ENCODE measurements around the gene PAIP2. TPM values are rescaled to one million over a fixed set of nuclear protein-coding genes. Genes with fewer than 3 reads are reported as not detected.

Gene PAIP2
- total RNA-seq, 1 experiment from 2014 or later: 79.4 TPM

DNA sequence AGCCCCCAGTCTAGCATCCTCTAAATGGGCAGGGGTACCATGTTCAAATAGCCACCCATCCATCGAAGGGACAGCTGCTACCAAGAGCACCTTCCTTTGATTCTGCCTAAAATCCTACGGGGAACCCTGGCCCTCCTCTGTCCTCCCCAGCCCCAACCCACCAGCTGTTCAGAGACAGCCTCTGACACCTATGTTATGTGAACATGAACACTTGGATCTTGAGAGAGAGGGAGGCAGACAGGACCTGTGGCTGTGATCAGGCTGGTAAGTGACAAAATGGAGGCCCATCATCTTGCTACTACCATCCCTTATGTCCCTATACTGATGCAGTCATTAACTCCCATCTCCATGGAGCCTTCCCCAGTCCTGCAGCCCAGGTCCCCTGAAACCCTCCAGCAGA, 33.3 kb downstream of the PAIP2 start:
- ChIA-PET CTCF (no interaction called here), POLR2A (no interaction called here)
- intact Hi-C loops (cut with micrococcal nuclease; ENCODE audit: unreplicated experiment): no loop called here
- BruUV-seq (replicated peaks): no TSS peak
- H3K9me3 ChIP-seq (ENCODE audit: control insufficient read depth, insufficient read depth, low read depth, low read length): no peaks in the 10 kb centered on the region
- in situ Hi-C loops (cut with HindIII; ENCODE audit: low pct_unique_long_range_greater_than_20kb, low sequenced_read_pairs): no loop called here
- H3K4me1 ChIP-seq (ENCODE audit: control insufficient read depth, insufficient read depth, low read length): peaks cover 9% of the 10 kb centered on the region
- H3K27me3 ChIP-seq (ENCODE audit: control insufficient read depth, insufficient read depth, low read length): no peaks in the 10 kb centered on the region
- peaks cover 7% of the 10 kb centered on the region; the same call in 1 of the 2 replicates for H3K36me3 ChIP-seq (ENCODE audit: control insufficient read depth, insufficient read depth, low read length)
- TF ChIP-seq, protein P1, sequence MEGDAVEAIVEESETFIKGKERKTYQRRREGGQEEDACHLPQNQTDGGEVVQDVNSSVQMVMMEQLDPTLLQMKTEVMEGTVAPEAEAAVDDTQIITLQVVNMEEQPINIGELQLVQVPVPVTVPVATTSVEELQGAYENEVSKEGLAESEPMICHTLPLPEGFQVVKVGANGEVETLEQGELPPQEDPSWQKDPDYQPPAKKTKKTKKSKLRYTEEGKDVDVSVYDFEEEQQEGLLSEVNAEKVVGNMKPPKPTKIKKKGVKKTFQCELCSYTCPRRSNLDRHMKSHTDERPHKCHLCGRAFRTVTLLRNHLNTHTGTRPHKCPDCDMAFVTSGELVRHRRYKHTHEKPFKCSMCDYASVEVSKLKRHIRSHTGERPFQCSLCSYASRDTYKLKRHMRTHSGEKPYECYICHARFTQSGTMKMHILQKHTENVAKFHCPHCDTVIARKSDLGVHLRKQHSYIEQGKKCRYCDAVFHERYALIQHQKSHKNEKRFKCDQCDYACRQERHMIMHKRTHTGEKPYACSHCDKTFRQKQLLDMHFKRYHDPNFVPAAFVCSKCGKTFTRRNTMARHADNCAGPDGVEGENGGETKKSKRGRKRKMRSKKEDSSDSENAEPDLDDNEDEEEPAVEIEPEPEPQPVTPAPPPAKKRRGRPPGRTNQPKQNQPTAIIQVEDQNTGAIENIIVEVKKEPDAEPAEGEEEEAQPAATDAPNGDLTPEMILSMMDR (IDR thresholded peaks at IDR 0.05): no peak
- TF ChIP-seq SIN3A (IDR thresholded peaks at IDR 0.05; ENCODE audit: borderline replicate concordance, insufficient read depth, low read depth, low read length) (no peak), TCF7L2 (IDR thresholded peaks at IDR 0.05; ENCODE audit: low read depth, low read length) (no peak), POLR2AphosphoS5 (IDR thresholded peaks at IDR 0.05; ENCODE audit: low read depth, low read length) (no peak)
- TF ChIP-seq, protein P2, sequence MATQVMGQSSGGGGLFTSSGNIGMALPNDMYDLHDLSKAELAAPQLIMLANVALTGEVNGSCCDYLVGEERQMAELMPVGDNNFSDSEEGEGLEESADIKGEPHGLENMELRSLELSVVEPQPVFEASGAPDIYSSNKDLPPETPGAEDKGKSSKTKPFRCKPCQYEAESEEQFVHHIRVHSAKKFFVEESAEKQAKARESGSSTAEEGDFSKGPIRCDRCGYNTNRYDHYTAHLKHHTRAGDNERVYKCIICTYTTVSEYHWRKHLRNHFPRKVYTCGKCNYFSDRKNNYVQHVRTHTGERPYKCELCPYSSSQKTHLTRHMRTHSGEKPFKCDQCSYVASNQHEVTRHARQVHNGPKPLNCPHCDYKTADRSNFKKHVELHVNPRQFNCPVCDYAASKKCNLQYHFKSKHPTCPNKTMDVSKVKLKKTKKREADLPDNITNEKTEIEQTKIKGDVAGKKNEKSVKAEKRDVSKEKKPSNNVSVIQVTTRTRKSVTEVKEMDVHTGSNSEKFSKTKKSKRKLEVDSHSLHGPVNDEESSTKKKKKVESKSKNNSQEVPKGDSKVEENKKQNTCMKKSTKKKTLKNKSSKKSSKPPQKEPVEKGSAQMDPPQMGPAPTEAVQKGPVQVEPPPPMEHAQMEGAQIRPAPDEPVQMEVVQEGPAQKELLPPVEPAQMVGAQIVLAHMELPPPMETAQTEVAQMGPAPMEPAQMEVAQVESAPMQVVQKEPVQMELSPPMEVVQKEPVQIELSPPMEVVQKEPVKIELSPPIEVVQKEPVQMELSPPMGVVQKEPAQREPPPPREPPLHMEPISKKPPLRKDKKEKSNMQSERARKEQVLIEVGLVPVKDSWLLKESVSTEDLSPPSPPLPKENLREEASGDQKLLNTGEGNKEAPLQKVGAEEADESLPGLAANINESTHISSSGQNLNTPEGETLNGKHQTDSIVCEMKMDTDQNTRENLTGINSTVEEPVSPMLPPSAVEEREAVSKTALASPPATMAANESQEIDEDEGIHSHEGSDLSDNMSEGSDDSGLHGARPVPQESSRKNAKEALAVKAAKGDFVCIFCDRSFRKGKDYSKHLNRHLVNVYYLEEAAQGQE (IDR thresholded peaks at IDR 0.05; ENCODE audit: insufficient read depth in 1 of 2, low read depth in 2 of 2, low read length in 1 of 2): no peak
- no peak for DNase-seq (ENCODE audit: low read depth, low spot score)
- H3K4me3 ChIP-seq (ENCODE audit: low read depth in 2 of 2, low read length in 2 of 2): no peak overlapping the region
- no peak overlapping the region for H3K27ac ChIP-seq (ENCODE audit: low read length)
- no peak for ATAC-seq

DNA sequence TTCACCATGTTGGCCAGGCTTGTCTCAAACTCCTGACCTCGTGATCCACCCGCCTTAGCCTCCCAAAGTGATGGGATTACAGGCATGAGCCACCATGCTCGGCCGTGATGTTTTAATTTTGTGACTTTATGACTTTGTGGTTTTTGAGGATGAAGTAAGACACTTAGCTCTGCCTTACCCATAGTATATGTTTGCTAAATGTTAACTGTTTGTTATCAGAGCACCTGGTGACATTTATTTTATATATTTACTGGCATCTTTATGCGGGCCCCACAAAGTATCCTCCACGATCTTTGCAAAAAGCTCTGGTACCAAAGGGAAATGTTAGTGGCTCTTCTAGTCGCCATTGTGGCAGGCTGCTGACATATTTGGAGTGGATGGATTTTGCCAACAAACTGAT, 34.7 kb downstream of the PAIP2 start:
- DNase-seq (ENCODE audit: low read depth, low spot score): no peak
- no TSS peak for BruUV-seq (replicated peaks)
- intact Hi-C loops (cut with micrococcal nuclease; ENCODE audit: unreplicated experiment) (no loop called here), in situ Hi-C loops (cut with HindIII; ENCODE audit: low pct_unique_long_range_greater_than_20kb, low sequenced_read_pairs) (no loop called here)
- Histone ChIP-seq H3K27ac (ENCODE audit: low read length) (no peak overlapping the region), H3K36me3 (ENCODE audit: control insufficient read depth, insufficient read depth, low read length) (0 out of 2 replicates have a peak, but pooled peaks cover 4% of the 10 kb centered on the region), H3K27me3 (ENCODE audit: control insufficient read depth, insufficient read depth, low read length) (no peaks in the 10 kb centered on the region), H3K9me3 (ENCODE audit: control insufficient read depth, insufficient read depth, low read depth, low read length) (no peaks in the 10 kb centered on the region), H3K4me1 (ENCODE audit: control insufficient read depth, insufficient read depth, low read length) (peaks cover 9% of the 10 kb centered on the region), H3K4me3 (ENCODE audit: low read depth in 2 of 2, low read length in 2 of 2) (no peak overlapping the region)
- ChIA-PET CTCF (no interaction called here), POLR2A (no interaction called here)
- no peak for ATAC-seq
- TF ChIP-seq SIN3A (IDR thresholded peaks at IDR 0.05; ENCODE audit: borderline replicate concordance, insufficient read depth, low read depth, low read length) (no peak), POLR2AphosphoS5 (IDR thresholded peaks at IDR 0.05; ENCODE audit: low read depth, low read length) (no peak), TCF7L2 (IDR thresholded peaks at IDR 0.05; ENCODE audit: low read depth, low read length) (no peak)
- TF ChIP-seq, protein P2 (IDR thresholded peaks at IDR 0.05; ENCODE audit: insufficient read depth in 1 of 2, low read depth in 2 of 2, low read length in 1 of 2): no peak
- TF ChIP-seq, protein P1 (IDR thresholded peaks at IDR 0.05): no peak

All from Panc1 (cell line).